Endothelial cell (in vitro differentiated cells): ENCODE results near the gene FAM53B. TPM values are rescaled to one million over a fixed set of nuclear protein-coding genes. Genes with fewer than 3 reads are reported as not detected.

Experiments used
- DNase-seq: peaks from one replicate; pipeline ENCODE4 v3.0.0; 2021; ENCODE audit warnings: low spot score
- H3K27ac Mint-ChIP-seq: one replicate; pipeline ENCODE4 v1.8.0; 2021; ENCODE audit warnings: mixed read lengths, inconsistent platforms; ENCODE audit not compliant: unreplicated experiment
- H3K27me3 Mint-ChIP-seq: one replicate; pipeline ENCODE4 v1.8.0; 2021; ENCODE audit warnings: mild to moderate bottlenecking, moderate library complexity, mixed read lengths, inconsistent platforms; ENCODE audit not compliant: unreplicated experiment
- H3K36me3 Mint-ChIP-seq: one replicate; pipeline ENCODE4 v1.8.0; 2021; ENCODE audit warnings: mild to moderate bottlenecking, low read depth, mixed read lengths, inconsistent platforms; ENCODE audit not compliant: unreplicated experiment
- H3K4me1 Mint-ChIP-seq: one replicate; pipeline ENCODE4 v1.8.0; 2021; ENCODE audit warnings: mild to moderate bottlenecking, mixed read lengths, inconsistent platforms; ENCODE audit not compliant: unreplicated experiment
- H3K4me3 Mint-ChIP-seq: one replicate; pipeline ENCODE4 v1.8.0; 2021; ENCODE audit warnings: mild to moderate bottlenecking, mixed read lengths, inconsistent platforms; ENCODE audit not compliant: unreplicated experiment
- H3K9me3 Mint-ChIP-seq: one replicate; pipeline ENCODE4 v1.8.0; 2021; ENCODE audit warnings: mixed read lengths, inconsistent platforms; ENCODE audit not compliant: unreplicated experiment
- CTCF ChIP-seq: fragments of 200-600 bp; sonication (generic); IDR thresholded peaks from one replicate; pipeline ENCODE4 v1.5.0; 2021; ENCODE audit warnings: antibody characterized with exemption; ENCODE audit not compliant: unreplicated experiment
- total RNA-seq: library from RNA; stranded (reverse); fragmentation: NEBNext Ultra II Directional; extraction: Animal tissue kit (Norgen Biotek cat#: 25700); gene quantifications from one replicate; pipeline ENCODE4 v1.2.1, GENCODE V29; 2021; ENCODE audit not compliant: unreplicated experiment

Gene FAM53B
- total RNA-seq, 1 donor from 2014 or later, result 21.0 TPM

- no peak for DNase-seq
- H3K4me1 Mint-ChIP-seq, result peaks cover 3% of the 10 kb centered on the region
- no peak overlapping the region for H3K4me3 Mint-ChIP-seq
- H3K9me3 Mint-ChIP-seq, result no peaks in the 10 kb centered on the region
- no peak for TF ChIP-seq CTCF
- H3K27ac Mint-ChIP-seq, result peak overlapping the region; percentile 18
- peaks cover 6% of the 10 kb centered on the region for H3K36me3 Mint-ChIP-seq
- peaks cover 11% of the 10 kb centered on the region for H3K27me3 Mint-ChIP-seq
These were observed 144.6 kb downstream of the FAM53B start for GRCh38 chr10:124599588-124600050.

GRCh38 chr10:124598773-124599587 lies 145.2 kb downstream of the FAM53B start:
- H3K9me3 Mint-ChIP-seq, result no peaks in the 10 kb centered on the region
- H3K27me3 Mint-ChIP-seq, result peaks cover 11% of the 10 kb centered on the region
- H3K27ac Mint-ChIP-seq, result peak overlapping the region; percentile 59
- H3K4me1 Mint-ChIP-seq, result peaks cover 3% of the 10 kb centered on the region
- H3K4me3 Mint-ChIP-seq, result no peak overlapping the region
- no peak for TF ChIP-seq CTCF
- peaks cover 6% of the 10 kb centered on the region for H3K36me3 Mint-ChIP-seq
- DNase-seq, result no peak

GRCh38 chr10:124598196-124598595 lies 146.0 kb downstream of the FAM53B start:
- Mint-ChIP-seq H3K4me1 (peaks cover 3% of the 10 kb centered on the region), H3K4me3 (no peak overlapping the region), H3K36me3 (peaks cover 6% of the 10 kb centered on the region), H3K9me3 (no peaks in the 10 kb centered on the region), H3K27me3 (peaks cover 13% of the 10 kb centered on the region), H3K27ac (no peak overlapping the region)
- no peak for DNase-seq
- no peak for TF ChIP-seq CTCF

- Mint-ChIP-seq H3K36me3 (peaks cover 6% of the 10 kb centered on the region), H3K27ac (no peak overlapping the region), H3K4me3 (no peak overlapping the region), H3K9me3 (no peaks in the 10 kb centered on the region), H3K4me1 (peaks cover 3% of the 10 kb centered on the region), H3K27me3 (peaks cover 13% of the 10 kb centered on the region)
- no peak for TF ChIP-seq CTCF
- no peak for DNase-seq
These were observed 146.4 kb downstream of the FAM53B start for GRCh38 chr10:124597846-124598165.

GRCh38 chr10:124596962-124597845 lies 147.0 kb downstream of the FAM53B start:
- Mint-ChIP-seq H3K4me1 (peaks cover 3% of the 10 kb centered on the region), H3K27me3 (peaks cover 13% of the 10 kb centered on the region), H3K9me3 (no peaks in the 10 kb centered on the region), H3K36me3 (peaks cover 6% of the 10 kb centered on the region), H3K27ac (no peak overlapping the region), H3K4me3 (no peak overlapping the region)
- TF ChIP-seq CTCF, result no peak
- no peak for DNase-seq
